ENCODE data around the gene FOXC2. TPM values are rescaled to one million over a fixed set of nuclear protein-coding genes. Genes with fewer than 3 reads are reported as not detected.

Gene FOXC2
- total and polyA plus RNA-seq, 2 donors (not counting 1 experiment from before 2014, with no cell fraction given): not detected

DNA sequence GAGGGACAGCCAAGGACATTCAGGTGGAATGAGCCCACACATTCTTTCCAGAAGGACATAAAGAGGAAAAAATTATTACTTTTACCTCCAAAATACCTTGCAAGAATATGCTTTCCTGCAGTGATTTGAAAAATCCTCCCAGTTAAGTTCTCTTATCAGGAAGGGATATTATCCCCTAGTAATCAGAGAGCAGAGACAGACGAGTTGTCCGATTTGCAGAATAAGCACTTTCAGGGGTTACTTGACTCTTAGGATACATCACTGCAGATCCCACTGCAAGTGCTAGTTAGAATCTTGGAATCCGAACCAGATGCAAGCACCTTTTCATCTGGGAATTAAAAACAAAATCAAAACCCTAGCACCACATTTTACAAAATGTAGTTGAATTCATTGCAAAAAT lies 45.3 kb downstream of the FOXC2 start:
- WGBS (ENCODE audit: insufficient coverage): 93% methylated on average over 2 of the region's 3 CpGs

DNA sequence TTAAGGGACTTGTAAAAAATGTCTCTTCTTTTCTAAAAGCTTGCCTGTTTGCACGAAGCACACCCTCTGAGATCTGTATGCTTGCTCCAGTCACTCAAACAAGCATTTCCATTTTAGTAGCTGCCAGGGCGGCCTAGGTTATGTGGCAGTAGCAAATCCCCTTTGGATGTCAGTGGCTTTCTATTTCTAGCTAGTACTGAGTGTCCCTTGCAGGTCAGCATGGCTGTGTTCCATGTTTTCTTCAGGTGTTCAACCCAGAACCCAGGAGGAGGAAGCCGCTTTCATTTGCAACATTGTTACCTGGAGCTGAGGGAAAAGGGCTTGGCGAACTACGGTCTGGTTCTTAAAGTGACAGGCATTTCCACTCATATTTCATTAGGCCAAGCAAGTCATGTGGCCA lies 48.1 kb downstream of the FOXC2 start:
- no peak overlapping the region for H3K4me3 Mint-ChIP-seq
- H3K4me1 Mint-ChIP-seq: no peaks in the 10 kb centered on the region
- ChIA-PET POLR2A (no interaction called here), CTCF (no interaction called here)
- H3K4me2 ChIP-seq (replicated peaks; ENCODE audit: low read depth, low read length, poor library complexity, severe bottlenecking): no peak overlapping the region
- H3K36me3 ChIP-seq (replicated peaks in 1 of 2; ENCODE audit: control extremely low read depth in 1 of 2, control insufficient read depth in 1 of 2, extremely low read depth in 1 of 2, insufficient read depth in 2 of 2, low read length in 1 of 2): no peaks in the 10 kb centered on the region
- no peaks in the 10 kb centered on the region for H3K9me3 Mint-ChIP-seq (ENCODE audit: insufficient read depth)
- ATAC-seq (ENCODE audit: low read depth) (no peak), DNase-seq (no peak)
- peaks cover 12% of the 10 kb centered on the region for H3K27me3 Mint-ChIP-seq
- WGBS (ENCODE audit: insufficient coverage): 100% methylated on average over 4 of the region's 5 CpGs
- no peak overlapping the region for H3K4me3 ChIP-seq (ENCODE audit: control extremely low read depth in 1 of 5, extremely low read depth in 1 of 5, insufficient read depth in 1 of 5, low read depth in 2 of 5, low read length in 4 of 5)
- H3K9me3 ChIP-seq (ENCODE audit: control extremely low read depth in 1 of 3, control insufficient read depth in 2 of 3, insufficient read depth in 1 of 3, low read length in 2 of 3): peaks cover 0 to 5% (median 0%) of the 10 kb centered on the region in 3 donors
- no peaks in the 10 kb centered on the region for H3K79me2 ChIP-seq (ENCODE audit: control insufficient read depth, insufficient read depth, low read length)
- H3K9ac ChIP-seq (ENCODE audit: low read length): no peak overlapping the region
- H3K27ac Mint-ChIP-seq: no peak overlapping the region
- TF ChIP-seq, protein P1, sequence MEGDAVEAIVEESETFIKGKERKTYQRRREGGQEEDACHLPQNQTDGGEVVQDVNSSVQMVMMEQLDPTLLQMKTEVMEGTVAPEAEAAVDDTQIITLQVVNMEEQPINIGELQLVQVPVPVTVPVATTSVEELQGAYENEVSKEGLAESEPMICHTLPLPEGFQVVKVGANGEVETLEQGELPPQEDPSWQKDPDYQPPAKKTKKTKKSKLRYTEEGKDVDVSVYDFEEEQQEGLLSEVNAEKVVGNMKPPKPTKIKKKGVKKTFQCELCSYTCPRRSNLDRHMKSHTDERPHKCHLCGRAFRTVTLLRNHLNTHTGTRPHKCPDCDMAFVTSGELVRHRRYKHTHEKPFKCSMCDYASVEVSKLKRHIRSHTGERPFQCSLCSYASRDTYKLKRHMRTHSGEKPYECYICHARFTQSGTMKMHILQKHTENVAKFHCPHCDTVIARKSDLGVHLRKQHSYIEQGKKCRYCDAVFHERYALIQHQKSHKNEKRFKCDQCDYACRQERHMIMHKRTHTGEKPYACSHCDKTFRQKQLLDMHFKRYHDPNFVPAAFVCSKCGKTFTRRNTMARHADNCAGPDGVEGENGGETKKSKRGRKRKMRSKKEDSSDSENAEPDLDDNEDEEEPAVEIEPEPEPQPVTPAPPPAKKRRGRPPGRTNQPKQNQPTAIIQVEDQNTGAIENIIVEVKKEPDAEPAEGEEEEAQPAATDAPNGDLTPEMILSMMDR (IDR thresholded peaks at IDR 0.05): no peak
- no peak for TF ChIP-seq EZH2 (IDR thresholded peaks at IDR 0.05; ENCODE audit: borderline replicate concordance, insufficient read depth, low read depth, low read length, poor library complexity, severe bottlenecking)
- no peak overlapping the region for H3K27ac ChIP-seq (ENCODE audit: low read length in 2 of 2)
- intact Hi-C loops (cut with micrococcal nuclease): no loop called here
- H2AFZ ChIP-seq (ENCODE audit: insufficient read depth, low read depth, low read length, poor library complexity, severe bottlenecking): no peak overlapping the region
- no peaks in the 10 kb centered on the region for H3K4me1 ChIP-seq (ENCODE audit: control insufficient read depth in 2 of 2, insufficient read depth in 2 of 2, low read length in 2 of 2)
- peaks cover 0 to 2% (median 0%) of the 10 kb centered on the region in 4 experiments for H3K27me3 ChIP-seq (replicated peaks in 1 of 4; ENCODE audit: control extremely low read depth in 1 of 4, control insufficient read depth in 3 of 4, insufficient read depth in 4 of 4, low read length in 3 of 4)
- no peaks in the 10 kb centered on the region for H4K20me1 ChIP-seq (ENCODE audit: control insufficient read depth, insufficient read depth, low read length, poor library complexity, severe bottlenecking)

More for the DNA sequence above, 45.3 kb downstream of the FOXC2 start:
- ATAC-seq (ENCODE audit: low read depth) (no peak), DNase-seq (no peak)
- H3K79me2 ChIP-seq (ENCODE audit: control insufficient read depth, insufficient read depth, low read length): no peaks in the 10 kb centered on the region
- intact Hi-C loops (cut with micrococcal nuclease): no loop called here
- no peak overlapping the region for H3K27ac Mint-ChIP-seq
- H2AFZ ChIP-seq (ENCODE audit: insufficient read depth, low read depth, low read length, poor library complexity, severe bottlenecking): no peak overlapping the region
- TF ChIP-seq EZH2 (IDR thresholded peaks at IDR 0.05; ENCODE audit: borderline replicate concordance, insufficient read depth, low read depth, low read length, poor library complexity, severe bottlenecking): no peak
- CTCF ChIA-PET: no interaction called here
- peaks cover 12% of the 10 kb centered on the region for H3K27me3 Mint-ChIP-seq
- no peaks in the 10 kb centered on the region for H3K9me3 Mint-ChIP-seq (ENCODE audit: insufficient read depth)
- peaks cover 0 to 7% (median 0%) of the 10 kb centered on the region in 4 experiments for H3K27me3 ChIP-seq (replicated peaks in 1 of 4; ENCODE audit: control extremely low read depth in 1 of 4, control insufficient read depth in 3 of 4, insufficient read depth in 4 of 4, low read length in 3 of 4)
- POLR2A ChIA-PET: no interaction called here
- H3K4me1 Mint-ChIP-seq: no peaks in the 10 kb centered on the region
- H3K4me3 ChIP-seq (ENCODE audit: control extremely low read depth in 1 of 5, extremely low read depth in 1 of 5, insufficient read depth in 1 of 5, low read depth in 2 of 5, low read length in 4 of 5): no peak overlapping the region
- H3K27ac ChIP-seq (ENCODE audit: low read length in 2 of 2): no peak overlapping the region
- no peak overlapping the region for H3K4me2 ChIP-seq (replicated peaks; ENCODE audit: low read depth, low read length, poor library complexity, severe bottlenecking)
- H3K9me3 ChIP-seq (ENCODE audit: control extremely low read depth in 1 of 3, control insufficient read depth in 2 of 3, insufficient read depth in 1 of 3, low read length in 2 of 3): no peaks in the 10 kb centered on the region
- no peaks in the 10 kb centered on the region for H4K20me1 ChIP-seq (ENCODE audit: control insufficient read depth, insufficient read depth, low read length, poor library complexity, severe bottlenecking)
- H3K9ac ChIP-seq (ENCODE audit: low read length): no peak overlapping the region
- no peaks in the 10 kb centered on the region for H3K36me3 ChIP-seq (replicated peaks in 1 of 2; ENCODE audit: control extremely low read depth in 1 of 2, control insufficient read depth in 1 of 2, extremely low read depth in 1 of 2, insufficient read depth in 2 of 2, low read length in 1 of 2)
- H3K4me1 ChIP-seq (ENCODE audit: control insufficient read depth in 2 of 2, insufficient read depth in 2 of 2, low read length in 2 of 2): no peaks in the 10 kb centered on the region
- H3K4me3 Mint-ChIP-seq: no peak overlapping the region
